RWPE2 (cell line): ENCODE measurements around the gene MTA3.

ENCODE experiments used
- ATAC-seq: fragments of 200-7000 bp; cut with Tn5 transposase; 3 replicates; pipeline ENCODE4 v1.9.1; 2021; ENCODE audit warnings: low read depth
- DNase-seq: peaks from one replicate; pipeline ENCODE4 v3.0.0-alpha.2; 2020; ENCODE audit warnings: low spot score
- H3K27ac ChIP-seq: fragments of 450-650 bp; 2 replicates; pipeline ENCODE4 v1.5.1; 2017; ENCODE audit warnings: mild to moderate bottlenecking; ENCODE audit not compliant: poor library complexity, severe bottlenecking
- H3K27me3 ChIP-seq: fragments of 250-450 bp; sonication (Bioruptor Pico); 2 replicates; pipeline ENCODE4 v1.5.1; 2021; ENCODE audit warnings: mild to moderate bottlenecking, moderate library complexity; ENCODE audit not compliant: insufficient read depth, poor library complexity, severe bottlenecking
- H3K36me3 ChIP-seq: fragments of 250-450 bp; sonication (Bioruptor Pico); 2 replicates; pipeline ENCODE4 v1.5.1; 2020; ENCODE audit warnings: low read depth, mild to moderate bottlenecking, moderate library complexity
- H3K4me1 ChIP-seq: fragments of 250-450 bp; sonication (Bioruptor Pico); 2 replicates; pipeline ENCODE4 v1.5.1; 2021; ENCODE audit warnings: mild to moderate bottlenecking, moderate library complexity; ENCODE audit not compliant: insufficient read depth, poor library complexity, severe bottlenecking
- H3K4me3 ChIP-seq: fragments of 250-450 bp; sonication (Bioruptor Pico); 2 replicates; pipeline ENCODE4 v1.5.1; 2021; ENCODE audit warnings: mild to moderate bottlenecking, moderate library complexity; ENCODE audit not compliant: severe bottlenecking
- H3K9me3 ChIP-seq: fragments of 250-450 bp; sonication (Bioruptor Pico); 2 replicates; pipeline ENCODE4 v1.5.1; 2021; ENCODE audit warnings: mild to moderate bottlenecking, moderate library complexity; ENCODE audit not compliant: severe bottlenecking
- CTCF ChIP-seq: fragments of 450-650 bp; IDR thresholded peaks from one replicate; pipeline ENCODE4 v1.5.1; 2017; ENCODE audit warnings: mild to moderate bottlenecking, moderate library complexity; ENCODE audit not compliant: poor library complexity, severe bottlenecking

The MTA3 gene

GRCh38 chr2:42566837-42567321 lies 1.6 kb upstream of the MTA3 start:
- no peaks in the 10 kb centered on the region for H3K27me3 ChIP-seq
- no peaks in the 10 kb centered on the region for H3K9me3 ChIP-seq
- H3K4me3 ChIP-seq, result no peak overlapping the region
- no peak overlapping the region for H3K27ac ChIP-seq
- H3K36me3 ChIP-seq, result peaks cover 16% of the 10 kb centered on the region
- TF ChIP-seq CTCF, result no peak
- peaks cover 6% of the 10 kb centered on the region for H3K4me1 ChIP-seq
- ATAC-seq, result peak; percentile 9; the same call in 1 of the 3 replicates
- no peak for DNase-seq

- TF ChIP-seq CTCF, result no peak
- peaks cover 6% of the 10 kb centered on the region for H3K4me1 ChIP-seq
- no peak for DNase-seq
- H3K36me3 ChIP-seq, result peaks cover 18% of the 10 kb centered on the region
- no peaks in the 10 kb centered on the region for H3K27me3 ChIP-seq
- ATAC-seq, result no peak
- no peaks in the 10 kb centered on the region for H3K9me3 ChIP-seq
- H3K27ac ChIP-seq, result no peak overlapping the region
- H3K4me3 ChIP-seq, result no peak overlapping the region
Measured at GRCh38 chr2:42567364-42567763, 1.1 kb upstream of the MTA3 start.

GRCh38 chr2:42567806-42568400 lies 529 bp upstream of the MTA3 start:
- Histone ChIP-seq H3K4me3 (no peak overlapping the region), H3K36me3 (peaks cover 23% of the 10 kb centered on the region), H3K27ac (no peak overlapping the region), H3K4me1 (peaks cover 6% of the 10 kb centered on the region), H3K27me3 (no peaks in the 10 kb centered on the region), H3K9me3 (no peaks in the 10 kb centered on the region)
- no peak for TF ChIP-seq CTCF
- DNase-seq (no peak), ATAC-seq (no peak)

- Histone ChIP-seq H3K36me3 (peaks cover 36% of the 10 kb centered on the region), H3K27me3 (no peaks in the 10 kb centered on the region), H3K9me3 (no peaks in the 10 kb centered on the region), H3K27ac (peak overlapping the region; percentile 42), H3K4me3 (peak overlapping the region; percentile 70), H3K4me1 (peaks cover 6% of the 10 kb centered on the region)
- peak; percentile 37 for ATAC-seq
- TF ChIP-seq CTCF, result no peak
- no peak for DNase-seq
Measured at GRCh38 chr2:42569116-42569711, 782 bp downstream of the MTA3 start.

GRCh38 chr2:42569883-42570282 lies 1.5 kb downstream of the MTA3 start:
- DNase-seq, result no peak
- Histone ChIP-seq H3K4me1 (peaks cover 6% of the 10 kb centered on the region), H3K9me3 (no peaks in the 10 kb centered on the region), H3K27me3 (no peaks in the 10 kb centered on the region), H3K4me3 (peak overlapping the region; percentile 70), H3K27ac (peak overlapping the region; percentile 42), H3K36me3 (peaks cover 38% of the 10 kb centered on the region)
- peak; percentile 15; the same call in 1 of the 3 replicates for ATAC-seq
- no peak for TF ChIP-seq CTCF
